Measurements from ENCODE around the gene RMND5B.
"Not testable (repeated sequence)": the region's sequence is repeated elsewhere in the genome, so short reads cannot be mapped to it uniquely, and the experiment has no call there.

RMND5B gene

DNA sequence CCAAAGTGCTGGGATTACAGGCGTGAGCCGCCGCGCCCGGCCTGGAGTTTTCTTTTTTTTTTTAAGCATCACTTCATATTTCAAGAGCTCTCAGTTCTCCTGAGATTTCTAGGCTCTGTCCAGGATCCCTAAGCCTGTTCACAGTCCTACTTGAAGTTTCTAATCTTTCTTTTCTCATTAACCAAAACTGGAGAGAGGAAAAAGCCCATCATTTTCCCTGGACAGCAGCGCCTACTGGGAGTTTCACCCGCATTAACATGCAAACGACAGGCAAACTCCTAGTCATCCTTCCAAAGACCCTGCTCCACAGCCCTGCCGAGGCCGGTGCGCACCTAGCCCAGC, 609 bp upstream of the RMND5B start:
- ATAC-seq, DNase-seq: not testable (repeated sequence)

DNA sequence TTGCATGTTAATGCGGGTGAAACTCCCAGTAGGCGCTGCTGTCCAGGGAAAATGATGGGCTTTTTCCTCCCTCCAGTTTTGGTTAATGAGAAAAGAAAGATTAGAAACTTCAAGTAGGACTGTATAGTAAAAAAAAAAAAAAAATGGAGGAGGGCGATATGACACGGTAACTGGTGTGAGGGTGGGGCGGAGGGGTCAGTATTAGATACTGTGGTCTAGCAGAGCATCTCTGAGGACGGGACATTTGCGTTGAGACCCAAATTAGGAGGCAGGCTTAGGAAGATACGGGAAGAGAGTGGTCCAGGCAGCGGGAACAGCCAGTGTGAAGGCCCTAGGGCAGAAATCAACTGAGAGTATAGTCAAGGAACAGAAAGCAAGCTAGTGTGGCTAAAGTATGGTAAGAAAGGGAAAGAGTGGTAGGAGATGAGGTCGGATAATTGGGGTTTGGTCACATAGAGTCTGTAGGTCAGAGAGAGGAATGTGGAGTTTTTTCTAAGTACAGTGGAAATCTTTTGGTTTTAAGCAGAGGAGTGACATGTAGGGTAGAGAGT, 707 bp downstream of the RMND5B start:
- no peak for ATAC-seq
- DNase-seq, result no peak

DNA sequence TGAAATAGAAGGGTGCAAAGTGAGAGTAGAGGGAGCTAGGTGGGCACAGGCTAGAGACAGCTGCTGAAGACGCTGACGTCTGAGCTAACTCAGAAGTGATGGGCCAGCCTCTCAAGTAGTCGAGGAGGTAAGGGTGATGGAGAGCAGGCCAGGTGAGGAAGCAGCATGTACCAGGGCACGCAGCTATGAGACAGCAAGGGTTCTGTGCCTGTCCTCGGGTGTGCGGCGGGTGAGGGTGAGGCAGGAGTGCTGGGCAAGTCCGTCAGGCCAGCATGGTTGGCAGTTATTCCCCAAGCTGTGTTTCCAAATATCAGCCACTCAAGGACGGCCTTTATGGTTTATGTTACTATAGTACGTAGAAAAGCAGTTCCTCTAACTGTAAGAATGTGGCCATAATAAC, 6.2 kb downstream of the RMND5B start:
- ATAC-seq, result no peak

DNA sequence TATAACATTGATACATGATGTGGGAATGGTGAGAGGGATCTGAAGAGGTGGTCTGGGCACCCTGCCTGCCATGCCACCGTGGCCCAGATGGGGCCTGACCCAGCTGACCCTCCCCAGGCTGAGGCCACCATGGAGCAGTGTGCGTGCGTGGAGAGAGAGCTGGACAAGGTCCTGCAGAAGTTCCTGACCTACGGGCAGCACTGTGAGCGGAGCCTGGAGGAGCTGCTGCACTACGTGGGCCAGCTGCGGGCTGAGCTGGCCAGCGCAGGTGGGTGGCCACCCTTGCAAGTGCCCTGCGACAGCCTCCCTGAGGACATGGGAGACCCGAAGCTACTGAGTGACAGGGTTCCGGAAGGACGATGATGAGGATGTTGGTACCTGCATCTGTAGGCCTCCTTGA, 7.2 kb downstream of the RMND5B start:
- no peak for DNase-seq
- ATAC-seq, result no peak

More for the DNA sequence above, 6.2 kb downstream of the RMND5B start:
- DNase-seq, result no peak

- ATAC-seq (no peak), DNase-seq (no peak)
These were observed 10.7 kb downstream of the RMND5B start for GRCh38 chr5:178141550-178141949.

DNA sequence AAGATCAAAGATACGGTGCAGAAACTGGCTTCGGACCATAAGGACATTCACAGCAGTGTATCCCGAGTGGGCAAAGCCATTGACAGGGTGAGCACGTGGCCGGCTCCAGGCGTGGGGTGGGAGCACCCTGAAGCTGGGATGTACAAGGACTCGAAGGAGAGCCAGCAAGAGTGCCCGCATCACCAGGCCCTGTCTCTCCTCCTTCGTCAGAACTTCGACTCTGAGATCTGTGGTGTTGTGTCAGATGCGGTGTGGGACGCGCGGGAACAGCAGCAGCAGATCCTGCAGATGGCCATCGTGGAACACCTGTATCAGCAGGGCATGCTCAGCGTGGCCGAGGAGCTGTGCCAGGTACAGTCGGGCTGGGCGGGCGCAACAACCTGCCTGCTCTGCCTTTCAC, 11.8 kb downstream of the RMND5B start:
- DNase-seq, result no peak
- ATAC-seq, result no peak

GRCh38 chr5:178143246-178143645, 12.4 kb downstream of the RMND5B start:
- ATAC-seq (no peak), DNase-seq (no peak)

GRCh38 chr5:178143901-178144300, 13.1 kb downstream of the RMND5B start:
- ATAC-seq, result no peak

DNA sequence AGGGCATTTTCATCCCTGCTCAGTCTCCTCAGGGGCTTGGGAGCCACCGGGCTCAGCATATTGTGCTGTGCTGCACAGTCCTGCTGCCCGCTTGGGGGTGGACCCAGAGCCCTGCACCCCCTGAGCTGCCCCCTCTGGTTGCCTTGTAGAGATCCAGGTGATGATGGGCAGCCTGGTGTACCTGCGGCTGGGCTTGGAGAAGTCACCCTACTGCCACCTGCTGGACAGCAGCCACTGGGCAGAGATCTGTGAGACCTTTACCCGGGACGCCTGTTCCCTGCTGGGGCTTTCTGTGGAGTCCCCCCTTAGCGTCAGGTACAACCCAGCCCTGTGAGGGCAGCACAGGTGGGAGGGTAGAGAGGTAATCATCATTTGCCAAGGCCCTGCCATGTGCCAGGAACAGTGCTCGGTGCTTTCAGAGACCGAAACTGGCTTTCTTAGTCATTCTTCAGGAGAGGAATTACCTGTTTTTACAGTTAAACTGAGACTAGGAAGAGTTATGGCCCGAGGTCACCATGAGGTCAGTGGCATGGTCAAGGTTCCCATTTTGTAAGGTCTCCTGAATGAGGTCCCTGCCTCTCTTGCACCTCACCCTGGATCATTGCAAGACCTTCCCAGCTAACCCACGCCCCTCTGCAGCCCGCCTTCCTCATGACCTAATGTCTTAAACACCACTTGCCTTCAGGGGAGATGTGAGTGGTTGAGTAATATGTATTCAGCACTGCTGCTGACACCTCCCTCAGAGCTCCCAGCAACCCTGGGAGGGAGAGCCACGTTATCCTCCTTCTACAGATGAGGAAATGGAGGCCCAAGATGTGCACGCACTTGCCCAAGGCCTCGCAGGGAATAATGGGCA, 15.4 kb downstream of the RMND5B start:
- peak; percentile 78 for DNase-seq

More at GRCh38 chr5:178143901-178144300, 13.1 kb downstream of the RMND5B start:
- DNase-seq, result no peak

GRCh38 chr5:178147406-178147805, 16.6 kb downstream of the RMND5B start:
- no peak for ATAC-seq

More for the DNA sequence above, 15.4 kb downstream of the RMND5B start:
- ATAC-seq, result peak; percentile 60

GRCh38 chr5:178149199-178149932, 18.6 kb downstream of the RMND5B start:
- DNase-seq (peak; percentile 56), ATAC-seq (no peak)

More at GRCh38 chr5:178147406-178147805, 16.6 kb downstream of the RMND5B start:
- no peak for DNase-seq

- no peak for DNase-seq
- ATAC-seq, result no peak
These were observed 20.3 kb downstream of the RMND5B start for GRCh38 chr5:178150977-178151734.

- DNase-seq (no peak), ATAC-seq (no peak)
These were observed 22.0 kb downstream of the RMND5B start for GRCh38 chr5:178152491-178153444.

- peak; percentile 98 for ATAC-seq
- DNase-seq, result peak; percentile 99
These were observed 22.9 kb downstream of the RMND5B start, which contains the start of gene NHP2 for GRCh38 chr5:178153530-178154340. Gene NHP2, minus strand, starts transcription at chr5:178153885. Its CDS starts 68 bp downstream, at chr5:178153817.

- ATAC-seq (no peak), DNase-seq (no peak)
These were observed 24.3 kb downstream of the RMND5B start for GRCh38 chr5:178155065-178155464.

- DNase-seq (no peak), ATAC-seq (no peak)
These were observed 29.4 kb downstream of the RMND5B start for GRCh38 chr5:178160176-178160575.

DNA sequence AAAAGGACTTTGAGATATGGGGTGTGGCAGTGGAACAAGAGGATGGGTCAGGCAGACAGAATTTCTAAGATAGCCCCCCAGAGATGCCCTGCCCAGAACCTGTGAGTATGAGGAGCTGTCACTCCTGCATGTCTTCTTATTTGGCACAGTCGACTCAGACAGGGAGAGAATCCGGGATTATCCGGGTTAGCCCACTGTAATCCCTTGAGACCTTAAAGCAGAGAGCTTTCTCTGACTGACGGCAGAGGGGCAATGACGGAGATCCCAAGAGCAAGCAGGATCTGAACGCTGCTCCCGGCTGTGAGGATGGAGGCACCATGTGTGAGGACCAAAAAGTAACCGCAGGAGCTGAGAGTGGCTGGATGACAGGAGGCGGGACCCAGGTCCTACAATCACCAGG, 31.7 kb downstream of the RMND5B start:
- DNase-seq, result no peak
- ATAC-seq, result no peak

DNA sequence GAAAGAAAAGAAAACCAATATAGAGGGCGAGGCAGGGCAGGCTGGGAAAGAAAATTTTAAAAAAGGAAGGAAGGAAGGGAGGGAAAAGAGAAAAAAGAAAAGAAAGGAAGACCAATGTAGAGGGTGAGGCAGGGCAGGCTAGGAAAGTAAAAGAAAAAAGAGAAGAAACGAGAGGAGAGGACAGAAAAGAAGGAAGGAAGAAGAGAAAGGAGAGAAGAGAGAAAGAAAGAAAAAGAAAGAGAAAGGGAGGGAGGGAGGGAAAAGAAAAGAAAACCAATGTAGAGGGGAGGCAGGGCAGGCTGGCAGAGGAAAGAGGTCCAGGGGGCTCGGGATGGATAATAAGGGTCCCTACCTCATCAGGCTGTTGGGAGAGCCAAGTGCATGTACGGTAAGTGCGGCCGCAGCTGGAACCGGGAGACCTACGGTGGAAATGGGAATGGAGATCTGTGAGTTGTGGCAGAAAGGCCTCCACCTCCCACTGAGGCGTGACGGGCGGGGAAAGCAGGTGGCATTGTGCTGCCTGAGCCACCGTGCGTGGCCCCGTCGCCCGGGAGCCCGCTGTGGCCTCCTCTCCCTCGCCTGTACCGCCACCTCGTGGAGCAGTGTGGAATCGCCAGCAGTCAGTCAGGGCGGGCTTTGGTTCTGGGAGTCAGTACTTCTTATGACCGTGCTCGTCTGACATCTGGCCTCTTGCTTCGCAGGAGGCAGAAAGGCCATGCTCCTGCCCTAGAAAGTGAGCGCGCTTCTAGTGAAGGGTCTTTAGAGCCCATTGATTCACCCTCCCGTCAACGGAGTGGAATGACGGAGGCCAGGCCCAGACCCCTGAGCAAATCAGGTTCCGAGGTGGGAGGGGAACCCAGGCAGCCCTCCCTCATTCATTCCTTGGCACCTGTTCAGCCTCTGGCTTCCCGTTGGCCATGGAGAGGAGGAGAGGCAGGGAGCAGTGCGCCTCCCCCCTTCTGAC, 33.2 kb downstream of the RMND5B start:
- DNase-seq (peak; percentile 96), ATAC-seq (peak; percentile 98)

DNA sequence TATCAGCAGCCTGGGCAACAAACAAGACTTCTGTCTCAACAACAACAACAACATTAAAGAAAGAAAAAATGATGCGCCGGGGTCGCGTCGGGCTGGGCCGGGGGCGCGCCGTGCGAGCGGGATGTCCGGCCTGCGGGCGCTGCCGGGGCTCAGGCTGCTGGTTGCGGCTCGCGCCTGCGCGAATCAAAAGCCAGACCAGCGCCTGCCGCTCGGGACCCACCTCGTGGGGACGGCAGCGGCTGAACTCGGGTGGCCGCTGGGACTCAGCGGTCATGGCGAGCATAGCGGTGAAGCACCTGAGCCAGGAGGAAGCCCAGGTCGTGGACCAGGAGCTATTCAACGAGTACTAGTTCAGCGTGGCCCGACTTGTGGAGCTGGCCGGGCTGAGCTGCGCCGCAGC, 34.8 kb downstream of the RMND5B start:
- ATAC-seq (no peak), DNase-seq (no peak)
